Psoas muscle (tissue), 8 donors: ENCODE data around the gene PLCXD1. TPM values are rescaled to one million over a fixed set of nuclear protein-coding genes. Genes with fewer than 3 reads are reported as not detected.

Source experiments
- ATAC-seq, 4 donors: fragments of 200-7000 bp; cut with Tn5 transposase; one replicate each; pipeline ENCODE4 v1.9.1; 2020; ENCODE audit warnings: moderate library complexity in 3 of 4, mild to moderate bottlenecking in 2 of 4
- DNase-seq, 2 donors: peaks; one replicate each; pipeline ENCODE4 v3.0.0-alpha.2; 2020
- H3K27ac ChIP-seq: fragments of 200-600 bp; one replicate; pipeline ENCODE4 v1.8.0; 2022
- H3K27me3 ChIP-seq, 3 donors: fragments of 200-600 bp in 1 of 3; one replicate each; pipeline versions ENCODE4 v1.6.1 to v1.8.0; 2013 to 2022; ENCODE audit warnings: low read length in 2 of 3, mild to moderate bottlenecking in 2 of 3, moderate library complexity in 1 of 3; ENCODE audit not compliant: insufficient read depth in 3 of 3
- H3K36me3 ChIP-seq, 2 donors: fragments of 200-600 bp in 1 of 2; one replicate each; pipeline versions ENCODE4 v1.6.1 to v1.8.0; 2013 to 2022; ENCODE audit warnings: low read depth in 1 of 2, mild to moderate bottlenecking in 1 of 2, moderate library complexity in 1 of 2; ENCODE audit not compliant: insufficient read depth in 1 of 2
- H3K4me1 ChIP-seq: fragments of 200-600 bp; one replicate; pipeline ENCODE4 v1.8.0; 2022
- H3K4me3 ChIP-seq: fragments of 200-600 bp; one replicate; pipeline ENCODE4 v1.8.0; 2022; ENCODE audit warnings: mild to moderate bottlenecking
- H3K9me3 ChIP-seq: fragments of 200-600 bp; one replicate; pipeline ENCODE4 v1.8.0; 2022
- WGBS, 3 donors: extraction: QIAGEN DNeasy Blood & Tissue Kit; methylation state at CpG; one replicate each; pipeline versions ENCODE4 v1.1.6 to v1.1.7; 2013; 5-methylcytosine and 5-hydroxymethylcytosine counted together
- intact Hi-C, 2 donors: fragments of 100-400 bp; cut with DNase I; formaldehyde crosslinking; loops; one replicate each; pipeline versions ENCODE4 v1.11.0 to v1.14.2; 2022
- polyA plus RNA-seq, 3 donors: library from polyadenylated mRNA; stranded (reverse); fragments of 200-250 nt; gene quantifications; one replicate each; pipeline ENCODE4 v1.2.3, GENCODE V29; 2013
- total RNA-seq, 4 donors: library from RNA; stranded (reverse); fragmentation: NEBNext Ultra II Directional in 2 of 4; extraction: Animal tissue kit (Norgen Biotek cat#: 25700) in 2 of 4; gene quantifications; one replicate each; pipeline versions ENCODE4 v1.2.1 to v1.2.4, GENCODE V29; 2021 to 2023
- TF ChIP-seq, protein P1 (sequence below): fragments of 200-600 bp; IDR thresholded peaks from one replicate; pipeline ENCODE4 v1.8.0; 2022; ENCODE audit warnings: antibody characterized with exemption
- donor health status: healthy with polysubstance abuse.
- donor health status: DM: no; HTN: no; CAD: no; lungs with moderate emphysema.
- donor health status: Bipolar disorder and iron deficiency.
- donor health status: healthy.
- donor health status: DM: yes; HTN: yes; CAD: no.
- donor health status: DM: no; HTN: no; CAD: no.
- donor health status: DM: no; HTN: no; CAD: no.
- donor health status: DM: yes; HTN: yes; CAD: no.

The PLCXD1 gene
- total and polyA plus RNA-seq, 7 donors: 0.89 to 16.3 (median 2.3) TPM

DNA sequence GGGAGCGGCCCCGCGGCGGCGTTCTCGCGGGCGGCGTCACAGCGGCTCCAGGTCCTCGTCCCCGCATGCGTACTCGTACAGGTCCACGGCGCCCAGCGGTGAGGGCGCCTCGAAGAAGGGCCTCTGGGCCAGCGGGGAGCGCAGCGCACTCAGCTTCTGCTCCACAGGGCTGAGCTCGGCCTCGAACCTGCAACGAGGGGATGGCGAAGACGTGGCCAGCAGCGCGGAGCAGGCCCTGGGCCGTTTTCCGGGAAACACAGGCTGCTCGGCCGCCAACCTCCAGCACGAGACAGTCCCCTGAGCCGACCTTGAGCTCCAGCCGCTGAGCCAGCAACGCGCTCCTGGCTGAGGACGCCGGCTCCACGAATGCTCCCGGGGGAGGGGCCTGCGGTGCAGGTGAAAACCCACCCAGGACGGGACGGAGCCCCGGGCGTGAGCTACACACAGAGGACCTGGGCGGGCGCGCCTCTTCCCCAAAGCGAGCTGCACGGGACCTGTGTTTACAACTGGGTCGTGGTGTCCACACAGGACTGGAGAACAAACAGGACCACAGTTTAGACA lies 53.2 kb downstream of the PLCXD1 start:
- DNase-seq: peak in 1 of 2 donors; percentile 39
- intact Hi-C loops: no loop called here
- Histone ChIP-seq H3K36me3 (peaks cover 2 to 62% of the 10 kb centered on the region in 2 donors), H3K4me3 (no peak overlapping the region), H3K27me3 (no peaks in the 10 kb centered on the region), H3K27ac (no peak overlapping the region), H3K4me1 (no peaks in the 10 kb centered on the region), H3K9me3 (no peaks in the 10 kb centered on the region)
- 91 to 95% (median 93%) methylated on average over 53 of the region's 53 CpGs for WGBS, 3 donors
- ATAC-seq: no peak
- TF ChIP-seq, protein P1, sequence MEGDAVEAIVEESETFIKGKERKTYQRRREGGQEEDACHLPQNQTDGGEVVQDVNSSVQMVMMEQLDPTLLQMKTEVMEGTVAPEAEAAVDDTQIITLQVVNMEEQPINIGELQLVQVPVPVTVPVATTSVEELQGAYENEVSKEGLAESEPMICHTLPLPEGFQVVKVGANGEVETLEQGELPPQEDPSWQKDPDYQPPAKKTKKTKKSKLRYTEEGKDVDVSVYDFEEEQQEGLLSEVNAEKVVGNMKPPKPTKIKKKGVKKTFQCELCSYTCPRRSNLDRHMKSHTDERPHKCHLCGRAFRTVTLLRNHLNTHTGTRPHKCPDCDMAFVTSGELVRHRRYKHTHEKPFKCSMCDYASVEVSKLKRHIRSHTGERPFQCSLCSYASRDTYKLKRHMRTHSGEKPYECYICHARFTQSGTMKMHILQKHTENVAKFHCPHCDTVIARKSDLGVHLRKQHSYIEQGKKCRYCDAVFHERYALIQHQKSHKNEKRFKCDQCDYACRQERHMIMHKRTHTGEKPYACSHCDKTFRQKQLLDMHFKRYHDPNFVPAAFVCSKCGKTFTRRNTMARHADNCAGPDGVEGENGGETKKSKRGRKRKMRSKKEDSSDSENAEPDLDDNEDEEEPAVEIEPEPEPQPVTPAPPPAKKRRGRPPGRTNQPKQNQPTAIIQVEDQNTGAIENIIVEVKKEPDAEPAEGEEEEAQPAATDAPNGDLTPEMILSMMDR: no peak

DNA sequence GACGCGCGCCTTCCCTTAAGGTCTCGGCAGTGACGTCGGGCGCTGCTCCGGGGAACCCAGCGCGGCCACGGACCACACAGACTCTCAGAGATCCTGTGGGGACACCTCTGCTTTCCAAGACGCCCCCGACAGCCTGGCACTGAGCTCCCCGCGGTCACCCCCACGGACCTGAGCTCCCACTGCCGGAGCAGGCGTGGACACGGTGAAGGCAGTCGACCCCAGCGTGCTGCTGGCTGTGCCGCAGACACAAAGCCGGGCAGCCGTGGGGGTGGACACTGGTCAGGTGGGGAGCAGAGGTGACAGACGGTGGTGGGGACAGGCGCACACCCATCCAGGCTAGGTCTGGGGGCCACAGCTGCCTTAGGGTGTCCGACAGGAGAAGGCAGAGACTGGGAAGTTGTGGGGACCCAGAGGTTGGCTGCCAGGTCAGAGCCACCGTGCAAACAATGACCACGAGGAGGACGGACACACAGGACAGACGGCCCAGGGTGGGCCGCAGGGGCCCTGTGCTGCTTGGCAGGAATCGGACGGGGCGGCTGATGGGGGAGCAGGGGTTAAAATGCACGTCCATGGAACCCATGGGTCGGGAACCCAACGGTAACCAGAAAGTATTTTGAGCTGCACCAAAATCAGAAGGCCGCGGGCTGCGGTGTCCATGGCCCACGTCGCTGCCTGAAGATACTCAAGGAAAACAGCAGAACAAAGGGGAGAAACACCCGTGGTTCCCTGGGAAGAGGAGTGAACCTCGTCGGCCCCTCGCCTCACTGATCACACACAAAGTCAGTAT lies 54.0 kb downstream of the PLCXD1 start:
- no peak for ATAC-seq

DNA sequence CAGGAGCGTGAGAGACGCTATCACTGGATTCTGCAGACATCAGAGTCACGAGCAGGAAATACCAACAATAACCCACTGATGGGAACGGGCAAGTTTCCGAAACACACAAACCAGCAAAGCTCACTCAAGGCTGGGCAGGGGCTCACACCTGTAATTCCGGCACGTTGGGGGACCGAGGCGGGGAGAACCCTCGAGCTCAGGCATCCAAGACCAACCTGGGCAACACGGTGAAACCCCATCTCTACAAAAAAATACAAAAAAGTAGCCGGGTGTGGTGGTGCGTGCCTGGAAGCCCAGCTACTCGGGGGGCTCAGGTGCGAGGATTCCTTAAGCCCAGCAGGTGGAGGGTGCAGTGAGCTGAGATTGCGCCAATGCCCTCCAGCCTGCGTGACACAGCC lies 54.6 kb downstream of the PLCXD1 start:
- 96 to 98% (median 98%) methylated on average over 17 of the region's 17 CpGs for WGBS, 3 donors
- no peak overlapping the region for H3K4me3 ChIP-seq
- H3K4me1 ChIP-seq: no peaks in the 10 kb centered on the region
- no peaks in the 10 kb centered on the region for H3K27me3 ChIP-seq
- peak in 1 of 2 donors; percentile 23 for DNase-seq
- no peaks in the 10 kb centered on the region for H3K9me3 ChIP-seq
- intact Hi-C loops: no loop called here
- H3K36me3 ChIP-seq: peaks cover 2 to 62% of the 10 kb centered on the region in 2 donors
- no peak for ATAC-seq
- TF ChIP-seq, protein P1: no peak
- H3K27ac ChIP-seq: no peak overlapping the region

More for the DNA sequence above, 54.0 kb downstream of the PLCXD1 start:
- Histone ChIP-seq H3K27me3 (no peaks in the 10 kb centered on the region), H3K4me3 (no peak overlapping the region), H3K27ac (no peak overlapping the region), H3K9me3 (no peaks in the 10 kb centered on the region), H3K36me3 (peaks cover 2 to 62% of the 10 kb centered on the region in 2 donors), H3K4me1 (no peaks in the 10 kb centered on the region)
- TF ChIP-seq, protein P1: no peak
- DNase-seq: peak in 1 of 2 donors; percentile 44
- intact Hi-C loops: no loop called here
- 96 to 97% (median 97%) methylated on average over 47 of the region's 47 CpGs for WGBS, 3 donors

DNA sequence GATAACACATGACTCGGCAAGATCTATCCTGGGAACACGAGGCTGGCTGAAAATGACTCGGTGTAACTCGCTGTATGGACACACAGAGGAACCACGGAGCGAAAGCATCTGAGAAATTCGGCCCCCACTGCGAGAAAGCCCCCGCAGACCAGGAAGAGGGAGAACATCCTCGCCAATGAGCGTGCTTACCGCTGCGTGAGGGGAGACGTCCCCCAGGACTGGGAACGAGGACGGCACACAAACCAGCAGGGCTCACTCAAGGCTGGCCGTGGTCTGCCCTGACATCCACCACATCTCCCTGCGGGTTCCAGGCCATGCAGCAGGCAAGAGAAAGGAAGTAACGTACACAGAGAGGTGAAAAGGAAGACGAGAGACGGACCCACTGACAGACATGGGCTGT lies 55.0 kb downstream of the PLCXD1 start:
- 88 to 92% (median 89%) methylated on average over 21 of the region's 21 CpGs for WGBS, 3 donors
- Histone ChIP-seq H3K36me3 (peaks cover 2 to 62% of the 10 kb centered on the region in 2 donors), H3K9me3 (no peaks in the 10 kb centered on the region), H3K4me3 (no peak overlapping the region), H3K4me1 (no peaks in the 10 kb centered on the region), H3K27me3 (no peaks in the 10 kb centered on the region), H3K27ac (no peak overlapping the region)
- ATAC-seq: no peak
- TF ChIP-seq, protein P1: no peak
- peak in 1 of 2 donors; percentile 24 for DNase-seq
- intact Hi-C loops: no loop called here
